NK-92 (cell line): ENCODE data around the gene NCOA1.

ENCODE experiments used
- DNase-seq: peaks from one replicate; lab custom pipeline; 2025; ENCODE audit not compliant: unreplicated experiment; lab: John Stamatoyannopoulos, UW

NCOA1 gene

GRCh38 chr2:24621779-24622538 lies 130.9 kb downstream of the NCOA1 start:
- no peak for DNase-seq

DNA sequence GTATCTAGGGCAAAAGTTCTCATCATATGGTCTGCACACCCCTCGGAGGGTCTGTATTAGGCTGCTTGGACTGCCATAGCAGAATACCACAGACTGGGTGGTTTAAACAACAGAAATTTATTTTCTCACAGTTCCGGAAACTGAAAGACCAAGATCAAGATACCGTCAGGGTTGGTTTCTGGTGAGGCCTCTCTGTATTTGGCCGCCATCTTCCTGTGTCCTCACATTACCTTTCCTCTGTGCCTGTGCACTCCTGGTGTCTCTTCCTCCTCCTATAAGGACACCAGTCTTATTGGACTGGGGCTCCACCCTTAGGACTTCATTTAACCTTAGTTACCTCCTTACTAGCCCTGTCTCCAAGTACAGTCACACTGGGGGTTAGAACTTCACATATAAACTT lies 132.5 kb downstream of the NCOA1 start:
- no peak for DNase-seq

DNA sequence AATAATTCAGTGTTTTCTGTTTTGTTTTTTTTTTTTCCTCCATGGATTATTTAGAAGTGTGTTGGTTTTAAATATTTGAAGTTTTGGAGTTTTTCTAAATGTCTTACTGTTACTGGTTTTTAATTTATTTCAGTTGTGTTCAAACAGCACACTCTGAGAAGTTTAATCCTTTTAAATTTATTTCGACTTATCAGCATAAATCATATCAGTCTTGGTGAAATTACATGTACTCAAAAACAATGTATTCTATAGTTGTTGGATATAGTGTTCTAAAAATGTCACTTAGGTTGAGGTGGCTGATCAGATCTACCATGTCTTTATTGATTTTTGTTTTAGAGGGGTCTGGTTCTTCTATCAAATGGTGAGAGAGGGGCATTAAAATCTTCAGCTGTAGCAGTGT lies 134.7 kb downstream of the NCOA1 start:
- DNase-seq, result no peak

- DNase-seq, result no peak
Measured at GRCh38 chr2:24626131-24626530, 135.1 kb downstream of the NCOA1 start.

DNA sequence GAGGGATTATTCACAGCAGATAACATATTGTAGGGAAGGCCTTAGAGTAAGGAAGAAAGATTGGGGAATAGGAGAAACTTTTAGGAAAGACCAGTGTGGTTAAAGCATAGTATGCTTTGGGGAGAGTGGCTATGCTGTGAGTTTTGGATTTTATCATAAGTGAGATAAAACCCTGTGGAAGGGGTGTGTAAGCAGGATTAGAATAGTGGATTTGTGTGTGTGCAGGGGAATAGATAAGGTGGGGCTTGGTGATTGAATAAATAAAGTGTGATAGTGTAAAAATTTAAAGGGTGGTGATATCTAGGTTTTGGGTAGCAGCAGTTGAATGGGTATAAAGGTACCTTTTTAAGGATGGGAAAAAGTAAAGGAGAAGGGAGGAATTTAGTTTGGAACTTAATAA lies 137.7 kb downstream of the NCOA1 start:
- DNase-seq, result no peak

DNA sequence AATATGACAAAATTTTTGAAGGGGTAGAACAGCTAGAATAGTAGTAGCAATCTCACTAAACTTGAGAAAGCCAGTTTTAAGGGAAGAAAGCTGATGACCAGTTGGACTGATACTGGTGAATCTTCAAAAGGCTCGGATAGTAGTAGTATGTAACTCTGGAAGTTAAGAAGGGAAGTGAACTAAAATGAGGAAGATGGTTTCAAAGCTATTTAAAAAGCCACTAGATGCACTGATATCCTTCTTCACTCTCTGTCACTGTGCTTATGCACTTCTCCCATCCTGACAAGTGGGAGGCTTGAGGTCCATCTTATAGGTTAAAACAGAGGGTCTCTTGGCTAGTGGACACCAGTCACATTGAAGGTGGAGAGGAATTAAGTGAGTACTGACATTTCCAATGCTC lies 141.1 kb downstream of the NCOA1 start:
- no peak for DNase-seq

GRCh38 chr2:24635181-24635580 lies 144.1 kb downstream of the NCOA1 start:
- no peak for DNase-seq

DNA sequence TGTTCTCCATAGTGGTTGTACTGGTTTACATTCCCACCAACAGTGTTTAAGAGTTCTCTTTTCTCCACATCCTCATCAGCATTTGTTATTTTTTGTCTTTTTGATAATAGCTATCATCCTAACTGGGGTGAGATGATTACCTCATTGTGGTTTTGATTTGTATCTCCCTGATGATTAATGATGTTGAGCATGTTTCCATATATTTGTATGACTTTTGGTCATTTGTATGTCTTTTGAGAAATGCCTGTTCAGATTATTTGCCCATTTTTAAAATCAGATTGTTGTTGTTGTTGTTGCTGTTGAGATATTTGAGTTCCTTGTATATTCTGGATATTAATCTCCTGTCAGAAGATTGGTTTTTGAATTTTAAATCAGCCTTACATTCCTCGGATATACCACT lies 147.5 kb downstream of the NCOA1 start:
- no peak for DNase-seq

GRCh38 chr2:24642351-24642750 lies 151.3 kb downstream of the NCOA1 start:
- DNase-seq, result no peak

GRCh38 chr2:24643051-24643450 lies 152.0 kb downstream of the NCOA1 start:
- DNase-seq, result no peak

DNA sequence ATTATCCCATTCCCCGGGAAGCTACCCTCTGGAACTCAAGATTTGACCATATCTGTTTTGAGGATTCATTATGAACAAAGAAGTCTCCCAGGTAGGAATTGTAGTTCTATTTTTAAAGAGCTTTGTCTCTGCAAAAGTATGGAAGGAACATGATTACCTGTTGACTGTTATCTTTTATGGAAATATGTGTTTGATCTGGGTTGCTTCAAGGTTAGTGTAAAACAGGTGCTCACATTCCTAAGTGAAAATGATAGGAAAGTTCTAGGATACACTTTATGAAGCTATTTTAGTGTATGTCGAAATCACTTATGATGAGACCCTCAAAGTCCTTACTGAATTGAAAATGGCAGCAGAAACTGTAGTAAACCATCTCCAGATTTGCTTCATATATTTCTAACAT lies 153.0 kb downstream of the NCOA1 start:
- DNase-seq, result no peak

DNA sequence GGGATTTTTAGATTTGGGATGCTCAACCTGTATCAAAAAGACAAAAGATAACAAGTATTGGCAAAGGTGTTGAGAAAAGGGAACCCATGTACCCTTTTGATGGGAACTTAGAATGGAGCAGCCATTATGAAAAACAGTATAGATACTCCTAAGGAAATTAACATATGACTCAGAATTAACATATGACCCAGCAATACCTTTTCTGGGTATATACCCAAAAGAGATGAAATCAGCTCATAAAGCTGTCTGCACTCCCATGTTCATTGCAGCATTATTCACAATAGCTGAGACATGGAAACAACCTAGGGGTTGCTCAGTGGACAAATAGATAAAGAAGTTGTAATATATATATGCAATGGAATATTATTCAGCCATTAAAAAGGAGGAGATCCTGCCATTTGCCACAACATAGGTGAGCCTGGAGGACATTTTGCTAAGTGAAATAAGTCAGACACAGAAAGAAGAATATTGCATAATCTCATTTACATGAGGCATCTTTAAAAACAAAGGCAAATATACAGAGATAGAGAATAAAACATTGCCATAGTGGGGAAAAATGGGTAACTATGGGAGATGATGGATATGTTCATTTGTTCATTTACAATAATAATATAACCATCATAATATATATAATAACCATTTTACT lies 160.1 kb downstream of the NCOA1 start:
- no peak for DNase-seq

DNA sequence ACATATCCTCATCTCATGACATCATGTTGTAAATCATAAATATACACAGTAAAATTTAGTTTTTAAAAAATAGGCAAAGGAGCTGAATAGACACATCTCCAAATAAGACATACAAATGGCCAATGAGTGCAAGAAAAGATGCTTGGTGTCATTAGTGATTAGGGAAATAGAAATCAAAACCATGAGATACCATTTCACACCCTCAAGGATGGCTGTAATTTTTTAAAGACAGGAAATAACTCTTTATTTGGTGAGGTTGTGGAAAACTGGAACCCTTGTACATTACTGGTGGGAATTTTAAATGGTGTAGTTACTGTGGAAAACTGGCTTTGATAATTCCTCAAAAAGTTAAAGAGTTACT lies 160.6 kb downstream of the NCOA1 start:
- DNase-seq, result no peak

- no peak for DNase-seq
Measured at GRCh38 chr2:24652265-24653182, 161.5 kb downstream of the NCOA1 start.

- DNase-seq, result no peak
Measured at GRCh38 chr2:24657818-24658217, 166.8 kb downstream of the NCOA1 start.

DNA sequence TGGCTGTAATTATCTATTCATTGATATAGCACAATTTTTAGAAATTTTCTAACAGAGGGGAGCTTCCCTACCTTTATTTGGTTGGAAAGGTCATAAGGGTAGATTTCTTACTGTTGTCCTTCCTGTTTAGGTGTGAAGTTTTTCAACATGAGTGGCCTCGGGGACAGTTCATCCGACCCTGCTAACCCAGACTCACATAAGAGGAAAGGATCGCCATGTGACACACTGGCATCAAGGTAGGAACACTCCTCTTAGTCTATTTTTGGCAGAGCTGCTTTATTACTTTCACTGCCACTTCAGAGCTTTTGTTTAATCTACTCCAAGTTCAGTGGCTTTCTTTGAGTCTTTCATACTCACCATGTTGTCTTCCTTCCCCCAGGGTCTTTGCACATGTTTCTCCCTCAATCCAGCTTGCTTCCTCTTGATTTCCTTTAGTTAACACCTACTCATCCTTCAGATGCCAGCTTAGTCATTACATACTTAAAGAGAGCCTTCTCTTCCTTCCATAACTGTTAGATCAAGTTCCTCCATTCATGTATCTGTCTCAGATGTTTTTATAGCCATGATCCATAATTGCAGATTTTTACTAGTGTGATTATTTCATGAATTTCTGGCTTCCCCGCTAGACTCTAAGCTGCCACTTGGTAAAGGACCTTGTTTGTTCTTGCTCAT lies 167.6 kb downstream of the NCOA1 start:
- DNase-seq, result no peak

DNA sequence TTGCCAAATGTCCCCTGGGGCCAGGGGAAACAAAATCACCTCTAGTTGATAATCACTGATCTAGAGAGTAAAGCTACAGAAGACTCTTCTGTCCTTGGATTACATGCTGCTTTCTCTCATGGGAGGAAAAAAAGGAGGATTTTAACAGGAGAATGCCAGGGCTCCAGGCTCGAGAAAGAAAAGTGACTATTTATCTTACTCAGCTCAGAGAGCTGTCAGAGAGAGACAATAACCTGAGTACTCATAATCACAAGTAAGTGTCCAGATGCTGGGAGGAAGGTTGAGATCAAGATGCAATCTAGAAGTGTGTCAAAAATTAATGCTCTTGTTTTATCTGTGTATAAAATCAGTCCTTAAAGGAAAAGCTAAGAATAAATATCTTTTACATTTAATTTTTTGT lies 168.8 kb downstream of the NCOA1 start:
- no peak for DNase-seq

GRCh38 chr2:24667542-24667941 lies 176.5 kb downstream of the NCOA1 start:
- DNase-seq, result no peak

DNA sequence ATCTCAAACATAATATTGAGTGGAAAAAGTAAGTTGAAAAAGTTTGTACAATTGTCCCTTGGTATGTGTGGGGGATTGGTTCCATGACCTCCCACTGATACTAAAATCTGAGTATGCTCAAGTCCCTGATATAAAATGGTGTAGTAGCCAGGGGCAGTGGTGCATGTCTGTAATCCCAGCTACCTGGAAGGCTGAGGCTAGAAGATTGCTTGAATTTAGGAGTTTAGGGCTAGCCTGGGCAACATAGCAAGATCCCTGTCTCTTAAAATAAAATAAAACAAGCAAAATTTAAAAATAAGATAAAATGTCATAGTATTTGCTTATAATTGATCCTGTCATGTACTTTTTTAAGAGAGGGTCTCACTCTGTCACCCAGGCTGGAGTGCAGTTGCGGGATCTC lies 180.2 kb downstream of the NCOA1 start:
- DNase-seq, result no peak

- no peak for DNase-seq
Measured at GRCh38 chr2:24672589-24672988, 181.5 kb downstream of the NCOA1 start.

GRCh38 chr2:24675338-24675737 lies 184.3 kb downstream of the NCOA1 start:
- no peak for DNase-seq
